ENCODE data around the gene FLT3. TPM values are rescaled to one million over a fixed set of nuclear protein-coding genes. Genes with fewer than 3 reads are reported as not detected.

FLT3 gene
- total and polyA plus RNA-seq, 10 of the 15 experiments (the other 5 are each of a cell fraction or from before 2014, with no cell fraction given) = 0.04 to 0.19 (median 0.11) TPM; not detected in 1

DNA sequence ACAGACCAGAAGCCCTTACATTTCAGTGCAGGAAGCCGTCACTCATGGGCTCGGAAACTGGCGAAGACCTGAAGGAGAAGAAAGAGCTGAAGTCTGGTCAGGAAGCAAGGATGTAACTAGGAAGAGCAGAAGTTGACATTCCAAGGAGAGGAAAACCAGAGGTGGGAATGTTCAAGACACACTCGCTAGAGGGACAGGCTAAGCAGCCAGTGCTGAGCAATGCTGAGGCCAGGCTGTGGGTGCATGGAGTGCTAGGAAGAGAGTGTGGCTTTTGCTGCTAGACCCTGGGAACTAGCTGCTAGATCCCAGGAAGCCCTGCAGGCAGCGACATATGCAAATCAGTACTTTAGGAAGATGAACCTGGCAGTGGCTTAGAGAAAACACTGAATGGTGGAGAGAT lies 99.8 kb downstream of the FLT3 start:
- TF ChIP-seq BMI1 (IDR thresholded peaks at IDR 0.05; ENCODE audit: borderline replicate concordance) (no peak), ETV6 (conservative IDR thresholded peaks at IDR 0.05 in 1 of 2, IDR thresholded peaks at IDR 0.05 in 1 of 2; ENCODE audit: borderline replicate concordance in 1 of 2, low read depth in 1 of 2) (no peak), PAX8 (IDR thresholded peaks at IDR 0.05) (no peak), ZNF384 (IDR thresholded peaks at IDR 0.05; ENCODE audit: borderline replicate concordance, low read depth, low read length) (no peak), CBX3 (IDR thresholded peaks at IDR 0.05; ENCODE audit: borderline replicate concordance, low read depth) (no peak), HDGF (IDR thresholded peaks at IDR 0.05) (no peak), KDM1A (IDR thresholded peaks at IDR 0.05; ENCODE audit: borderline replicate concordance) (no peak)
- TF ChIP-seq, protein P1, sequence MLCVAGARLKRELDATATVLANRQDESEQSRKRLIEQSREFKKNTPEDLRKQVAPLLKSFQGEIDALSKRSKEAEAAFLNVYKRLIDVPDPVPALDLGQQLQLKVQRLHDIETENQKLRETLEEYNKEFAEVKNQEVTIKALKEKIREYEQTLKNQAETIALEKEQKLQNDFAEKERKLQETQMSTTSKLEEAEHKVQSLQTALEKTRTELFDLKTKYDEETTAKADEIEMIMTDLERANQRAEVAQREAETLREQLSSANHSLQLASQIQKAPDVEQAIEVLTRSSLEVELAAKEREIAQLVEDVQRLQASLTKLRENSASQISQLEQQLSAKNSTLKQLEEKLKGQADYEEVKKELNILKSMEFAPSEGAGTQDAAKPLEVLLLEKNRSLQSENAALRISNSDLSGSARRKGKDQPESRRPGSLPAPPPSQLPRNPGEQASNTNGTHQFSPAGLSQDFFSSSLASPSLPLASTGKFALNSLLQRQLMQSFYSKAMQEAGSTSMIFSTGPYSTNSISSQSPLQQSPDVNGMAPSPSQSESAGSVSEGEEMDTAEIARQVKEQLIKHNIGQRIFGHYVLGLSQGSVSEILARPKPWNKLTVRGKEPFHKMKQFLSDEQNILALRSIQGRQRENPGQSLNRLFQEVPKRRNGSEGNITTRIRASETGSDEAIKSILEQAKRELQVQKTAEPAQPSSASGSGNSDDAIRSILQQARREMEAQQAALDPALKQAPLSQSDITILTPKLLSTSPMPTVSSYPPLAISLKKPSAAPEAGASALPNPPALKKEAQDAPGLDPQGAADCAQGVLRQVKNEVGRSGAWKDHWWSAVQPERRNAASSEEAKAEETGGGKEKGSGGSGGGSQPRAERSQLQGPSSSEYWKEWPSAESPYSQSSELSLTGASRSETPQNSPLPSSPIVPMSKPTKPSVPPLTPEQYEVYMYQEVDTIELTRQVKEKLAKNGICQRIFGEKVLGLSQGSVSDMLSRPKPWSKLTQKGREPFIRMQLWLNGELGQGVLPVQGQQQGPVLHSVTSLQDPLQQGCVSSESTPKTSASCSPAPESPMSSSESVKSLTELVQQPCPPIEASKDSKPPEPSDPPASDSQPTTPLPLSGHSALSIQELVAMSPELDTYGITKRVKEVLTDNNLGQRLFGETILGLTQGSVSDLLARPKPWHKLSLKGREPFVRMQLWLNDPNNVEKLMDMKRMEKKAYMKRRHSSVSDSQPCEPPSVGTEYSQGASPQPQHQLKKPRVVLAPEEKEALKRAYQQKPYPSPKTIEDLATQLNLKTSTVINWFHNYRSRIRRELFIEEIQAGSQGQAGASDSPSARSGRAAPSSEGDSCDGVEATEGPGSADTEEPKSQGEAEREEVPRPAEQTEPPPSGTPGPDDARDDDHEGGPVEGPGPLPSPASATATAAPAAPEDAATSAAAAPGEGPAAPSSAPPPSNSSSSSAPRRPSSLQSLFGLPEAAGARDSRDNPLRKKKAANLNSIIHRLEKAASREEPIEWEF (IDR thresholded peaks at IDR 0.05; ENCODE audit: insufficient replicate concordance, low read depth, low read length) = no peak
- TF ChIP-seq, protein P2, sequence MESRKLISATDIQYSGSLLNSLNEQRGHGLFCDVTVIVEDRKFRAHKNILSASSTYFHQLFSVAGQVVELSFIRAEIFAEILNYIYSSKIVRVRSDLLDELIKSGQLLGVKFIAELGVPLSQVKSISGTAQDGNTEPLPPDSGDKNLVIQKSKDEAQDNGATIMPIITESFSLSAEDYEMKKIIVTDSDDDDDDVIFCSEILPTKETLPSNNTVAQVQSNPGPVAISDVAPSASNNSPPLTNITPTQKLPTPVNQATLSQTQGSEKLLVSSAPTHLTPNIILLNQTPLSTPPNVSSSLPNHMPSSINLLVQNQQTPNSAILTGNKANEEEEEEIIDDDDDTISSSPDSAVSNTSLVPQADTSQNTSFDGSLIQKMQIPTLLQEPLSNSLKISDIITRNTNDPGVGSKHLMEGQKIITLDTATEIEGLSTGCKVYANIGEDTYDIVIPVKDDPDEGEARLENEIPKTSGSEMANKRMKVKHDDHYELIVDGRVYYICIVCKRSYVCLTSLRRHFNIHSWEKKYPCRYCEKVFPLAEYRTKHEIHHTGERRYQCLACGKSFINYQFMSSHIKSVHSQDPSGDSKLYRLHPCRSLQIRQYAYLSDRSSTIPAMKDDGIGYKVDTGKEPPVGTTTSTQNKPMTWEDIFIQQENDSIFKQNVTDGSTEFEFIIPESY (IDR thresholded peaks at IDR 0.05) = no peak
- H3K4me3 ChIP-seq = no peak overlapping the region
- no peaks in the 10 kb centered on the region for H3K4me1 ChIP-seq (ENCODE audit: control insufficient read depth, insufficient read depth, low read length)
- ChIA-PET RAD21 (ENCODE audit: unreplicated experiment) (interaction anchor here (0.6 to 1.4 kb wide), 2 partner anchors 12 to 16 kb away, joined by 3 read pairs; no protein-coding TSS in a partner anchor), SMC1A (ENCODE audit: uncharacterized antibody, unreplicated experiment) (interaction anchor here (1.5 kb wide), 1 partner anchor 8 kb away, joined by 6 read pairs; no protein-coding TSS in a partner anchor), POLR2A (interaction anchor here (1.1 kb wide), 1 partner anchor 14 kb away, joined by 3 read pairs; no protein-coding TSS in a partner anchor), CTCF (no interaction called here)
- intact Hi-C loops (cut with micrococcal nuclease; ENCODE audit: unreplicated experiment) = no loop called here
- H3K27ac ChIP-seq (ENCODE audit: control insufficient read depth, insufficient read depth) = no peak overlapping the region
- H3K4me2 ChIP-seq (ENCODE audit: control insufficient read depth, insufficient read depth) = no peak overlapping the region
- H3K9ac ChIP-seq (ENCODE audit: control insufficient read depth, insufficient read depth, low read length) = no peak overlapping the region
- no peak for FAIRE-seq
- no peaks in the 10 kb centered on the region for H3K27me3 ChIP-seq (replicated peaks in 1 of 2; ENCODE audit: control insufficient read depth in 2 of 2, insufficient read depth in 2 of 2, low read length in 1 of 2)
- no peak for DNase-seq (ENCODE audit: low read depth, low spot score)
- in situ Hi-C loops (cut with MboI) = no loop called here
- H3K36me3 ChIP-seq (ENCODE audit: control insufficient read depth in 2 of 2, insufficient read depth in 2 of 2, low read length in 1 of 2) = no peaks in the 10 kb centered on the region
- no TSS peak for BruUV-seq (replicated peaks)
- ATAC-seq = no peak
- no peaks in the 10 kb centered on the region for H3K9me3 ChIP-seq (replicated peaks; ENCODE audit: control insufficient read depth, insufficient read depth, low read length)
- H3K79me2 ChIP-seq (ENCODE audit: control insufficient read depth, insufficient read depth, low read length) = no peaks in the 10 kb centered on the region
- no peak overlapping the region for H2AFZ ChIP-seq (ENCODE audit: control insufficient read depth, low read depth, low read length)
- H4K20me1 ChIP-seq (ENCODE audit: control insufficient read depth, insufficient read depth) = no peaks in the 10 kb centered on the region
- WGBS (ENCODE audit: insufficient coverage, insufficient replicate concordance, low lambda C conversion rate, missing lambda C conversion rate) = 54% methylated on average over 5 of the region's 5 CpGs
